ENCODE measurements around the gene CHFR. TPM values are rescaled to one million over a fixed set of nuclear protein-coding genes. Genes with fewer than 3 reads are reported as not detected.

Gene CHFR
- total and polyA plus RNA-seq, 9 of the 15 experiments (the other 6 are each of a cell fraction or from before 2014, with no cell fraction given) = 0.61 to 33.9 (median 19.3) TPM

DNA sequence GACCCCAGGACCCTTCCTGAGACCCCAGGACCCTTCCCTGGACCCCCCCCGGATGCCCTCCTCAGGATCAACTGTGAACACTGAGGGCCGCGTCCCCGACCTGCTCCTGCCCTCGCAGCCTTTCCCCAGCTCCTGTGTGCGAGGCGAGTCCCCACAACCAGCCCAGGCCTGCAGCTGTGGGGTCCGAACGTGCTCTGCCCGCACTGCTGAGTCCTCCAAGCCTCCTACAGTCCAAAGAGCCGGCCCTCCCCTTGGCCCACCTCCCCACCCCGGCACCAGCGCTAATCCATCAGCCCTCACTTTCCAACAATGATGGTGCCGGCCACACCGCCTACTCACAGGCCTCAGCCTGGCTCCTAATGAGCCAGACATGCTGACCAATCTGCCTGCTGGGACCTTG is 99.5 kb downstream of the CHFR start (continued):
- TF ChIP-seq, protein P1, sequence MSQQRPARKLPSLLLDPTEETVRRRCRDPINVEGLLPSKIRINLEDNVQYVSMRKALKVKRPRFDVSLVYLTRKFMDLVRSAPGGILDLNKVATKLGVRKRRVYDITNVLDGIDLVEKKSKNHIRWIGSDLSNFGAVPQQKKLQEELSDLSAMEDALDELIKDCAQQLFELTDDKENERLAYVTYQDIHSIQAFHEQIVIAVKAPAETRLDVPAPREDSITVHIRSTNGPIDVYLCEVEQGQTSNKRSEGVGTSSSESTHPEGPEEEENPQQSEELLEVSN (IDR thresholded peaks at IDR 0.05; ENCODE audit: borderline replicate concordance in 1 of 2, extremely low read depth in 1 of 2, insufficient read depth in 1 of 2, insufficient read length in 1 of 2, low read depth in 1 of 2, low read length in 1 of 2, poor library complexity in 1 of 2, severe bottlenecking in 1 of 2) = no peak
- TF ChIP-seq ZNF165 (CRISPR knock-in tag; IDR thresholded peaks at IDR 0.05; ENCODE audit: borderline replicate concordance) = no peak
- TF ChIP-seq, protein P2, sequence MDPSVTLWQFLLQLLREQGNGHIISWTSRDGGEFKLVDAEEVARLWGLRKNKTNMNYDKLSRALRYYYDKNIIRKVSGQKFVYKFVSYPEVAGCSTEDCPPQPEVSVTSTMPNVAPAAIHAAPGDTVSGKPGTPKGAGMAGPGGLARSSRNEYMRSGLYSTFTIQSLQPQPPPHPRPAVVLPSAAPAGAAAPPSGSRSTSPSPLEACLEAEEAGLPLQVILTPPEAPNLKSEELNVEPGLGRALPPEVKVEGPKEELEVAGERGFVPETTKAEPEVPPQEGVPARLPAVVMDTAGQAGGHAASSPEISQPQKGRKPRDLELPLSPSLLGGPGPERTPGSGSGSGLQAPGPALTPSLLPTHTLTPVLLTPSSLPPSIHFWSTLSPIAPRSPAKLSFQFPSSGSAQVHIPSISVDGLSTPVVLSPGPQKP (CRISPR knock-in tag; IDR thresholded peaks at IDR 0.05) = no peak
- TF ChIP-seq POLR2A (conservative IDR thresholded peaks at IDR 0.05) = no peak
- no peak for TF ChIP-seq PHF8 (IDR thresholded peaks at IDR 0.05; ENCODE audit: borderline replicate concordance, low read length)
- TF ChIP-seq, protein P3, sequence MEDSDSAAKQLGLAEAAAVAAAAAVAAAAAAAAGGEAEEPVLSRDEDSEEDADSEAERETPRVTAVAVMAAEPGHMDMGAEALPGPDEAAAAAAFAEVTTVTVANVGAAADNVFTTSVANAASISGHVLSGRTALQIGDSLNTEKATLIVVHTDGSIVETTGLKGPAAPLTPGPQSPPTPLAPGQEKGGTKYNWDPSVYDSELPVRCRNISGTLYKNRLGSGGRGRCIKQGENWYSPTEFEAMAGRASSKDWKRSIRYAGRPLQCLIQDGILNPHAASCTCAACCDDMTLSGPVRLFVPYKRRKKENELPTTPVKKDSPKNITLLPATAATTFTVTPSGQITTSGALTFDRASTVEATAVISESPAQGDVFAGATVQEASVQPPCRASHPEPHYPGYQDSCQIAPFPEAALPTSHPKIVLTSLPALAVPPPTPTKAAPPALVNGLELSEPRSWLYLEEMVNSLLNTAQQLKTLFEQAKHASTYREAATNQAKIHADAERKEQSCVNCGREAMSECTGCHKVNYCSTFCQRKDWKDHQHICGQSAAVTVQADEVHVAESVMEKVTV (CRISPR knock-in tag; IDR thresholded peaks at IDR 0.05) = no peak
- no peak for TF ChIP-seq SMAD2 (IDR thresholded peaks at IDR 0.05; ENCODE audit: low read depth, low read length)

All from K562 (cell line).